ENCODE measurements around the gene NTMT1. TPM values are rescaled to one million over a fixed set of nuclear protein-coding genes. Genes with fewer than 3 reads are reported as not detected.
"Not testable (repeated sequence)": the region's sequence is repeated elsewhere in the genome, so short reads cannot be mapped to it uniquely, and the experiment has no call there.

NTMT1 gene
- total RNA-seq, 1 experiment from 2014 or later = 50.2 TPM

DNA sequence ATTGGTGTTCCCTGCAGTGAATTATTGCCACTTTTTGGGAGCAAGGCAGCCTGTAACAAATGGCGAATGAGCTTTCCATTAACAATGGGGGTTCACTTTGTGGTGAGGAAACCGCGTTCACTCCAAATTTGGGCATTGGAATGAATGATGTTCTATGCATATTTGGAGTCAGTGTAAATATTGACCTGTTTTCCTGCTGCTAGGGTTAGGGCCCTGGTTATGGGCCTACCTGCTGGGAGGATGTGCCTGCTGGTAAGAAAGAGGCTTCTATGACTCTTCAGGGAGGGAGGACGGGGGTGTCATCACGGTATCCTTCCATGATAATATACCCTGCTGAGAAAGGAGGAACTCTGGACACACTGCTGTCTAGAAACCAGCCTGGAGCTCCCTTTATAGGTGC lies 34.0 kb upstream of the NTMT1 start:
- H3K4me2 ChIP-seq (ENCODE audit: low read length) = no peak overlapping the region
- intact Hi-C loops (cut with micrococcal nuclease) = no loop called here
- H3K36me3 ChIP-seq (ENCODE audit: low read depth, low read length) = no peaks in the 10 kb centered on the region
- no peaks in the 10 kb centered on the region for H3K27me3 ChIP-seq (ENCODE audit: low read length)
- peaks cover 2% of the 10 kb centered on the region; the same call in 1 of the 2 replicates for H3K4me1 ChIP-seq (ENCODE audit: insufficient read depth, low read length)
- H2AFZ ChIP-seq (ENCODE audit: low read length) = no peak overlapping the region
- BruUV-seq (replicated peaks) = no TSS peak
- H3K9me3 ChIP-seq (ENCODE audit: low read length) = no peaks in the 10 kb centered on the region
- CTCF ChIA-PET = no interaction called here
- no peak for TF ChIP-seq EZH2phosphoT487 (IDR thresholded peaks at IDR 0.05; ENCODE audit: borderline replicate concordance, low read length)
- TF ChIP-seq, protein P1, sequence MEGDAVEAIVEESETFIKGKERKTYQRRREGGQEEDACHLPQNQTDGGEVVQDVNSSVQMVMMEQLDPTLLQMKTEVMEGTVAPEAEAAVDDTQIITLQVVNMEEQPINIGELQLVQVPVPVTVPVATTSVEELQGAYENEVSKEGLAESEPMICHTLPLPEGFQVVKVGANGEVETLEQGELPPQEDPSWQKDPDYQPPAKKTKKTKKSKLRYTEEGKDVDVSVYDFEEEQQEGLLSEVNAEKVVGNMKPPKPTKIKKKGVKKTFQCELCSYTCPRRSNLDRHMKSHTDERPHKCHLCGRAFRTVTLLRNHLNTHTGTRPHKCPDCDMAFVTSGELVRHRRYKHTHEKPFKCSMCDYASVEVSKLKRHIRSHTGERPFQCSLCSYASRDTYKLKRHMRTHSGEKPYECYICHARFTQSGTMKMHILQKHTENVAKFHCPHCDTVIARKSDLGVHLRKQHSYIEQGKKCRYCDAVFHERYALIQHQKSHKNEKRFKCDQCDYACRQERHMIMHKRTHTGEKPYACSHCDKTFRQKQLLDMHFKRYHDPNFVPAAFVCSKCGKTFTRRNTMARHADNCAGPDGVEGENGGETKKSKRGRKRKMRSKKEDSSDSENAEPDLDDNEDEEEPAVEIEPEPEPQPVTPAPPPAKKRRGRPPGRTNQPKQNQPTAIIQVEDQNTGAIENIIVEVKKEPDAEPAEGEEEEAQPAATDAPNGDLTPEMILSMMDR (conservative IDR thresholded peaks at IDR 0.05; ENCODE audit: low read depth, low read length) = no peak
- no peak for TF ChIP-seq EZH2 (IDR thresholded peaks at IDR 0.05; ENCODE audit: low read length, unreplicated experiment)
- H3K9ac ChIP-seq (ENCODE audit: low read length) = no peak overlapping the region
- H3K9me2 ChIP-seq (replicated peaks; ENCODE audit: low read length) = no peaks in the 10 kb centered on the region
- POLR2A ChIA-PET (ENCODE audit: unreplicated experiment) = no interaction called here
- H3K27ac ChIP-seq (ENCODE audit: low read length) = no peak overlapping the region
- H3K4me3 ChIP-seq (ENCODE audit: low read length) = no peak overlapping the region
- DNase-seq (no peak), ATAC-seq (no peak)
- no peaks in the 10 kb centered on the region for H4K20me1 ChIP-seq (ENCODE audit: low read length)
- H3F3A ChIP-seq (ENCODE audit: low read length, unreplicated experiment) = no peaks in the 10 kb centered on the region
- H3K79me2 ChIP-seq (ENCODE audit: low read length) = no peaks in the 10 kb centered on the region

- H3K27ac ChIP-seq (ENCODE audit: low read length); intact Hi-C loops (cut with micrococcal nuclease); ATAC-seq; H3K9me2 ChIP-seq (replicated peaks; ENCODE audit: low read length); H4K20me1 ChIP-seq (ENCODE audit: low read length); H3K79me2 ChIP-seq (ENCODE audit: low read length); DNase-seq; H3K9ac ChIP-seq (ENCODE audit: low read length); H2AFZ ChIP-seq (ENCODE audit: low read length); H3K4me1 ChIP-seq (ENCODE audit: insufficient read depth, low read length); H3K9me3 ChIP-seq (ENCODE audit: low read length); H3K4me3 ChIP-seq (ENCODE audit: low read length); H3K36me3 ChIP-seq (ENCODE audit: low read depth, low read length); CTCF ChIA-PET; H3K27me3 ChIP-seq (ENCODE audit: low read length); POLR2A ChIA-PET (ENCODE audit: unreplicated experiment); H3F3A ChIP-seq (ENCODE audit: low read length, unreplicated experiment); H3K4me2 ChIP-seq (ENCODE audit: low read length); BruUV-seq (replicated peaks): not testable (repeated sequence)
These were observed 33.2 kb upstream of the NTMT1 start for GRCh38 chr9:129592790-129593189.

DNA sequence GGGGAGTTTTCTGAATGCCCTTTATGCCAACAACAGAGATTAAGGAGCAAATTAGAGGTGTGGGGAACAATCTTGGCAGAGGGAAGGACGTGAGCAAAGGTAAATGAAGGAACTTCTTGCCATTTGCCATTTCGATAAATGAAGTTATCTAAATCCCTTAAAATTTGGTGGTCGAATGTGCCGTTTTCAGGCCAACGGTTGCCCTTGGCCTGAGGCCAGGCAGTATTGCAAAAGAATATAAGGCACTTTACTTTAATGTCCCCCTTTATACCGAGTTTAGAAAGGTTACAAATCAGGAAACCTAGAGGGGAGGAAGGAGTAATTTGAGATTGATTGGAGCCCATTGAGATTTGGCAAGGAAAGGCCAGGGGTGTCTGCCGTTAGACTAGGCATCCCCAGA lies 31.3 kb upstream of the NTMT1 start:
- Histone ChIP-seq H3K9ac (ENCODE audit: low read length) (no peak overlapping the region), H3K36me3 (ENCODE audit: low read depth, low read length) (no peaks in the 10 kb centered on the region), H3K27me3 (ENCODE audit: low read length) (no peaks in the 10 kb centered on the region), H2AFZ (ENCODE audit: low read length) (no peak overlapping the region), H3K4me1 (ENCODE audit: insufficient read depth, low read length) (peaks cover 2% of the 10 kb centered on the region; the same call in 1 of the 2 replicates), H4K20me1 (ENCODE audit: low read length) (no peaks in the 10 kb centered on the region), H3K4me2 (ENCODE audit: low read length) (no peak overlapping the region), H3K27ac (ENCODE audit: low read length) (no peak overlapping the region), H3F3A (ENCODE audit: low read length, unreplicated experiment) (no peaks in the 10 kb centered on the region), H3K9me2 (replicated peaks; ENCODE audit: low read length) (no peaks in the 10 kb centered on the region), H3K79me2 (ENCODE audit: low read length) (no peaks in the 10 kb centered on the region), H3K9me3 (ENCODE audit: low read length) (no peaks in the 10 kb centered on the region), H3K4me3 (ENCODE audit: low read length) (no peak overlapping the region)
- DNase-seq (no peak), ATAC-seq (no peak)
- TF ChIP-seq, protein P1 (conservative IDR thresholded peaks at IDR 0.05; ENCODE audit: low read depth, low read length) = no peak
- no peak for TF ChIP-seq EZH2 (IDR thresholded peaks at IDR 0.05; ENCODE audit: low read length, unreplicated experiment)
- no peak for TF ChIP-seq EZH2phosphoT487 (IDR thresholded peaks at IDR 0.05; ENCODE audit: borderline replicate concordance, low read length)
- ChIA-PET CTCF (no interaction called here), POLR2A (ENCODE audit: unreplicated experiment) (no interaction called here)
- intact Hi-C loops (cut with micrococcal nuclease) = no loop called here
- no TSS peak for BruUV-seq (replicated peaks)

Measured in PC-3 (cell line).